NB4 (cell line): ENCODE data around the gene OR2C3.

ENCODE experiments used
- DNase-seq: peaks from one replicate; pipeline ENCODE4 v3.0.0; 2010; ENCODE audit warnings: low read depth
- H3K4me3 ChIP-seq: one replicate; pipeline ENCODE4 v1.5.1; 2011; ENCODE audit warnings: mild to moderate bottlenecking, low read depth, low read length, moderate library complexity
- CTCF ChIP-seq: IDR thresholded peaks from one replicate; pipeline ENCODE4 v1.5.1; 2012; ENCODE audit warnings: low read depth, low read length
- MAX ChIP-seq: IDR thresholded peaks from 2 replicates; pipeline ENCODE4 v1.6.1; 2011; ENCODE audit warnings: low read depth, low read length
- MYC ChIP-seq: IDR thresholded peaks from 2 replicates; pipeline ENCODE4 v1.6.1; 2011; ENCODE audit warnings: low read depth, low read length
- POLR2A ChIP-seq: IDR thresholded peaks from 2 replicates; pipeline ENCODE4 v1.6.1; 2011; ENCODE audit warnings: mild to moderate bottlenecking; ENCODE audit not compliant: insufficient read length; ENCODE audit errors: extremely low read depth

The OR2C3 gene

GRCh38 chr1:247506831-247507230, 29.4 kb downstream of the OR2C3 start:
- TF ChIP-seq MAX (no peak), POLR2A (no peak), MYC (no peak), CTCF (no peak)
- H3K4me3 ChIP-seq = no peak overlapping the region
- DNase-seq = no peak

- DNase-seq = peak; percentile 30
- TF ChIP-seq CTCF (no peak), MYC (no peak), MAX (no peak), POLR2A (no peak)
- no peak overlapping the region for H3K4me3 ChIP-seq
These were observed 35.4 kb downstream of the OR2C3 start for GRCh38 chr1:247500865-247501264.

- TF ChIP-seq MAX = no peak
- no peak for TF ChIP-seq CTCF
- TF ChIP-seq POLR2A = no peak
- no peak for TF ChIP-seq MYC
- H3K4me3 ChIP-seq = no peak overlapping the region
- DNase-seq = no peak
These were observed 39.5 kb downstream of the OR2C3 start for GRCh38 chr1:247496581-247497285.

GRCh38 chr1:247494767-247495166, 41.5 kb downstream of the OR2C3 start:
- no peak for TF ChIP-seq MYC
- no peak for TF ChIP-seq MAX
- no peak for TF ChIP-seq POLR2A
- TF ChIP-seq CTCF = no peak
- DNase-seq = peak; percentile 85
- no peak overlapping the region for H3K4me3 ChIP-seq

- peak; percentile 16 for DNase-seq
- no peak for TF ChIP-seq MAX
- no peak for TF ChIP-seq CTCF
- TF ChIP-seq MYC = no peak
- TF ChIP-seq POLR2A = no peak
These were observed 43.1 kb downstream of the OR2C3 start for GRCh38 chr1:247493106-247493505.

More at GRCh38 chr1:247493106-247493505, 43.1 kb downstream of the OR2C3 start:
- H3K4me3 ChIP-seq = no peak overlapping the region
